K562 (cell line): ENCODE data around the gene HSD3B7. TPM values are rescaled to one million over a fixed set of nuclear protein-coding genes. Genes with fewer than 3 reads are reported as not detected.

ENCODE experiments used
- ASH1L ChIP-seq: fragments of 450-650 bp; IDR thresholded peaks from 2 replicates; pipeline ENCODE4 v1.6.1; 2018; ENCODE audit warnings: borderline replicate concordance, mild to moderate bottlenecking, low read depth; ENCODE audit not compliant: partially characterized antibody
- BRCA1 ChIP-seq, 2 experiments: fragments of 450-650 bp in 1 of 2; sonication (generic) in 1 of 2; formaldehyde crosslinking in 1 of 2; IDR thresholded peaks; 2 replicates each; pipeline versions ENCODE4 v1.5.0 to v1.6.1; 2017 to 2020; ENCODE audit warnings: mild to moderate bottlenecking in 1 of 2, missing genetic modification reagents in 1 of 2
- CBX2 ChIP-seq: fragments of 200-600 bp; sonication (generic); IDR thresholded peaks from one replicate; pipeline ENCODE4 v1.6.1; 2012; ENCODE audit warnings: mild to moderate bottlenecking, low read length, inconsistent platforms; ENCODE audit not compliant: insufficient read depth, poor library complexity, severe bottlenecking
- CHD4 ChIP-seq: fragments of 200-600 bp; sonication (generic); IDR thresholded peaks from 3 replicates; pipeline ENCODE4 v1.6.1; 2012; ENCODE audit warnings: low read depth, mild to moderate bottlenecking, mixed read lengths, low read length, inconsistent platforms; ENCODE audit not compliant: insufficient read depth, insufficient replicate concordance, poor library complexity, severe bottlenecking
- CREBBP ChIP-seq: IDR thresholded peaks from one replicate; pipeline ENCODE4 v1.6.1; 2012; ENCODE audit warnings: low read depth, mild to moderate bottlenecking, control low read depth, inconsistent platforms, low read length
- CSDE1 ChIP-seq, 2 experiments: fragments of 450-650 bp; IDR thresholded peaks; 2 replicates each; pipeline ENCODE4 v1.6.1; 2016; ENCODE audit warnings: mild to moderate bottlenecking in 1 of 2
- EHMT2 ChIP-seq: fragments of 450-650 bp; IDR thresholded peaks from 2 replicates; pipeline ENCODE4 v1.6.1; 2018; ENCODE audit warnings: antibody characterized with exemption
- EZH2 ChIP-seq: IDR thresholded peaks from 2 replicates; pipeline ENCODE4 v1.6.1; 2012; ENCODE audit warnings: low read depth, mild to moderate bottlenecking, inconsistent platforms, low read length, borderline replicate concordance
- FOS ChIP-seq: IDR thresholded peaks from 3 replicates; pipeline ENCODE4 v1.6.1; 2011; ENCODE audit not compliant: insufficient read length; ENCODE audit errors: extremely low read depth
- HDAC8 ChIP-seq: fragments of 450-650 bp; IDR thresholded peaks from 2 replicates; pipeline ENCODE4 v1.6.1; 2016; ENCODE audit warnings: mild to moderate bottlenecking, missing genetic modification characterization, moderate library complexity, missing compliant biosample characterization
- HNRNPLL ChIP-seq: fragments of 200-400 bp; formaldehyde crosslinking; IDR thresholded peaks from 2 replicates; pipeline ENCODE4 v1.6.1; 2017; ENCODE audit warnings: low read length, low read depth, mild to moderate bottlenecking; ENCODE audit not compliant: poor library complexity, severe bottlenecking
- IFI16 ChIP-seq: fragments of 250-450 bp; sonication (Bioruptor Pico); IDR thresholded peaks from 2 replicates; pipeline ENCODE4 v2.1.2; 2022; ENCODE audit warnings: mild to moderate bottlenecking, inconsistent platforms
- JUN ChIP-seq, 2 experiments: sonication (generic) in 1 of 2; formaldehyde crosslinking in 1 of 2; IDR thresholded peaks; 2 replicates each; pipeline versions ENCODE4 v1.6.1 to v1.8.0; 2012 to 2022; ENCODE audit warnings: borderline replicate concordance in 2 of 2, mild to moderate bottlenecking in 2 of 2, improper control_type of control experiment in 1 of 2, low read depth in 1 of 2, low read length in 1 of 2, missing genetic modification reagents in 1 of 2
- KHSRP ChIP-seq: fragments of 450-650 bp; IDR thresholded peaks from 2 replicates; pipeline ENCODE4 v1.6.1; 2017
- MTA2 ChIP-seq: fragments of 450-650 bp; IDR thresholded peaks from 2 replicates; pipeline ENCODE4 v1.6.1; 2016; ENCODE audit warnings: low read depth
- NR2C2 ChIP-seq, 2 experiments: fragments of 200-800 bp in 1 of 2; sonication (Bioruptor generic) in 1 of 2; sonication (generic) in 1 of 2; formaldehyde crosslinking in 1 of 2; IDR thresholded peaks; 2 replicates each; pipeline versions ENCODE4 v1.6.1 to v1.8.0; 2016 to 2022; ENCODE audit warnings: mild to moderate bottlenecking in 1 of 2, missing compliant biosample characterization in 1 of 2, missing genetic modification characterization in 1 of 2, missing genetic modification reagents in 1 of 2
- RUNX1 ChIP-seq: sonication (generic); IDR thresholded peaks from 2 replicates; pipeline ENCODE4 v1.6.1; 2016; ENCODE audit warnings: antibody characterized with exemption, low read depth
- SLC30A9 ChIP-seq: fragments of 250-450 bp; sonication (Bioruptor Pico); IDR thresholded peaks from 2 replicates; pipeline ENCODE4 v1.8.0; 2022; ENCODE audit warnings: mild to moderate bottlenecking, moderate library complexity
- SMAD2 ChIP-seq: fragments of 150-350 bp; IDR thresholded peaks from 2 replicates; pipeline ENCODE4 v1.6.1; 2014; ENCODE audit warnings: low read depth, mild to moderate bottlenecking, low read length
- SUPT5H ChIP-seq: fragments of 450-650 bp; IDR thresholded peaks from 2 replicates; pipeline ENCODE4 v1.6.1; 2016
- TARDBP ChIP-seq: fragments of 450-650 bp; IDR thresholded peaks from 2 replicates; pipeline ENCODE4 v1.6.1; 2016
- ZBTB7A ChIP-seq: IDR thresholded peaks from 2 replicates; pipeline ENCODE4 v1.6.1; 2011; ENCODE audit warnings: low read depth, mild to moderate bottlenecking, low read length, moderate library complexity, borderline replicate concordance; ENCODE audit not compliant: control insufficient read depth
- ZNF143 ChIP-seq: sonication (generic); formaldehyde crosslinking; IDR thresholded peaks from 2 replicates; pipeline ENCODE4 v1.9.0; 2022; ENCODE audit warnings: mild to moderate bottlenecking, missing genetic modification reagents
- ZNF197 ChIP-seq: fragments of 200-800 bp; sonication (Bioruptor generic); IDR thresholded peaks from 2 replicates; pipeline ENCODE4 v1.6.1; 2016; ENCODE audit warnings: low read depth, missing genetic modification characterization, missing compliant biosample characterization
- ZNF589 ChIP-seq: fragments of 200-800 bp; sonication (Bioruptor generic); IDR thresholded peaks from 2 replicates; pipeline ENCODE4 v1.6.1; 2016; ENCODE audit warnings: low read depth, missing genetic modification characterization, missing compliant biosample characterization
- ZNF696 ChIP-seq: fragments of 250-450 bp; sonication (Bioruptor Pico); conservative IDR thresholded peaks from 2 replicates; pipeline ENCODE4 v1.4.0; 2020; ENCODE audit warnings: mild to moderate bottlenecking, moderate library complexity
- ZNF717 ChIP-seq: fragments of 250-450 bp; sonication (Bioruptor Pico); IDR thresholded peaks from 2 replicates; pipeline ENCODE4 v1.5.0; 2021
- polyA plus RNA-seq, 8 experiments: library from polyadenylated mRNA; depleted of rRNA in 4 of 8; stranded (reverse) in 5 of 8; unstranded in 3 of 8; fragments of >200 nt; fragmentation: Nextera tagmentation in 2 of 8; fragmentation: Illumina TruSeq in 1 of 8; extraction: Ambion mirVana in 2 of 8; extraction: Trizol in 1 of 8; gene quantifications; 2 replicates each; pipeline versions ENCODE4 v1.2.1 to v1.2.3, GENCODE V29; 2011 to 2014; ENCODE audit warnings: inconsistent platforms in 1 of 8, missing spikeins in 1 of 8
- total RNA-seq, 7 experiments: library from RNA; depleted of rRNA in 6 of 7; stranded (reverse); fragments of >200 nt in 6 of 7; fragmentation: Illumina TruSeq in 2 of 7; extraction: Trizol in 2 of 7; gene quantifications; 2 replicates each; pipeline versions ENCODE4 v1.2.1 to v1.2.3, GENCODE V29; 2011 to 2021; ENCODE audit warnings: low replicate concordance in 1 of 7

Gene HSD3B7
- total and polyA plus RNA-seq, 9 of the 15 experiments (the other 6 are each of a cell fraction or from before 2014, with no cell fraction given) = 5.4 to 49.1 (median 23.0) TPM

- TF ChIP-seq CREBBP (no peak), CSDE1 (IDR thresholded peaks at IDR 0.05) (no peak), HNRNPLL (no peak), KHSRP (no peak), RUNX1 (no peak), MTA2 (no peak), SUPT5H (no peak), ZNF717 (CRISPR knock-in tag) (no peak; the same call in 1 of the 2 replicates), SMAD2 (no peak), CHD4 (peak; percentile 93), ZNF143 (CRISPR knock-in tag) (no peak), CBX2 (no peak), IFI16 (CRISPR knock-in tag) (no peak), ZNF589 (CRISPR knock-in tag) (no peak; the same call in 1 of the 2 replicates), ASH1L (no peak), ZNF197 (CRISPR knock-in tag) (no peak), EHMT2 (no peak), BRCA1 (IDR thresholded peaks at IDR 0.05) (no peak), BRCA1 (CRISPR knock-in tag; IDR thresholded peaks at IDR 0.05) (no peak), ZNF696 (CRISPR knock-in tag) (no peak), EZH2 (no peak), SLC30A9 (CRISPR knock-in tag) (no peak), NR2C2 (CRISPR knock-in tag; IDR thresholded peaks at IDR 0.05) (no peak), NR2C2 (tag; IDR thresholded peaks at IDR 0.05) (no peak), FOS (no peak), ZBTB7A (peak; percentile 88), JUN (IDR thresholded peaks at IDR 0.05; ENCODE audit: borderline replicate concordance, low read depth, low read length) (no peak; the same call in 1 of the 2 replicates), JUN (CRISPR knock-in tag; IDR thresholded peaks at IDR 0.05; ENCODE audit: borderline replicate concordance) (no peak), TARDBP (no peak), HDAC8 (tag) (no peak)
These were observed 28.2 kb upstream of the HSD3B7 start (continued) for GRCh38 chr16:30956601-30957455.
